ENCODE data around the gene ARFIP1.

Gene ARFIP1

DNA sequence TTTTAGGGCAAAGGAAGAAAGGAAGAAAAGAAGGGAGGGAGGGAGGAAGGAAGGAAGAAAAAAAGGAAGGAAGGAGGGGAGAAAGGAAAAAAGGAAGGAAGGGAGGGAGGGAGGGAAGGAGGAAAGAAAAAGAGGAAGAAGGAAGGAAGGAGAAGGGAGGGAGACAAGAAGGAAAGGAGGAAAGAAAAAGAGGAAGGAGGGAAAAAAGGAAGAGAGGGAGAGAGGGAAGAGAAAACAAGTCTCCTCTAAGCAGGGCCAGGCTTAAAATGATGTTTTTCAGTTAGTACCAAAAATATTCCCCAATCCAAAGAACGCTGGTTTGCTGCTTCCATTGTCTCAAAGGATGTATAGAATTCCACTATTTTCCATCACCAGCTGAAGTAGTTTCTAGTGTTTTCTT, 2.3 kb upstream of the ARFIP1 start:
- peak overlapping the region; percentile 3 for H3K27ac Mint-ChIP-seq
- H3K4me3 Mint-ChIP-seq, result no peak overlapping the region
- H3K36me3 Mint-ChIP-seq, result no peaks in the 10 kb centered on the region
- H3K27me3 Mint-ChIP-seq, result peaks cover 1% of the 10 kb centered on the region
- no peaks in the 10 kb centered on the region for H3K9me3 Mint-ChIP-seq
- peaks cover 35% of the 10 kb centered on the region for H3K4me1 Mint-ChIP-seq

GRCh38 chr4:152778656-152779512, 870 bp upstream of the ARFIP1 start:
- Mint-ChIP-seq H3K36me3 (no peaks in the 10 kb centered on the region), H3K27ac (peak overlapping the region; percentile 94), H3K27me3 (peaks cover under 1% of the 10 kb centered on the region), H3K4me3 (peak overlapping the region; percentile 99), H3K9me3 (no peaks in the 10 kb centered on the region), H3K4me1 (peaks cover 43% of the 10 kb centered on the region)

DNA sequence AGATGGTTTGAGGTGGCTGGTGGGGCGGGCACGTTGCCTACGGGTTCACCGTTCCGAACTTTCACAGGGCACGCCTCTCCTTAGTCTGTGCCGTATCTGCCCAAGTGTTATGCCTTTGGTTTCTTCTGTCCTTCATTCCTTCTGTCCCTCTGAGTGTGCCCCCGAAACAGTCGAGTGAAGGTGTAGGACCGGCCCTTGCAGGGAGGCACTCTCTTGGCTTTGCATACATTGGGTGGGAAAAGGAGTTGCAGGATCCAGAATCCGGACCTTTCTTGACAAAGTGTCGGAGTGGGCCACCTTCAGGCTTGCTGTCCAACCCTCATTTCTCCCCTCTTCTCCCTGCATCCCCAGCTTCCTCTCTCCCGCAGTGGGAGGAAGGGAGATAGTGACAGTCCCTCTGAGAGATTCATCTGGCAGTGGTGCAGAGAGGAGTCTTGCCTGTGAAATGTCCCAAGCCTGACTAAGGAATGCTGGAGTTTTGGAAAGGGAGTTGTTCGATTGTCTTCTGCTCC, 569 bp downstream of the ARFIP1 start:
- Mint-ChIP-seq H3K36me3 (no peaks in the 10 kb centered on the region), H3K9me3 (no peaks in the 10 kb centered on the region), H3K4me1 (peaks cover 49% of the 10 kb centered on the region), H3K27ac (peak overlapping the region; percentile 94), H3K4me3 (peak overlapping the region; percentile 99), H3K27me3 (no peaks in the 10 kb centered on the region)

GRCh38 chr4:152784490-152785350, 5.0 kb downstream of the ARFIP1 start:
- Mint-ChIP-seq H3K4me1 (peaks cover 50% of the 10 kb centered on the region), H3K4me3 (no peak overlapping the region), H3K27ac (no peak overlapping the region), H3K36me3 (peaks cover 2% of the 10 kb centered on the region), H3K9me3 (no peaks in the 10 kb centered on the region), H3K27me3 (no peaks in the 10 kb centered on the region)

- H3K4me1 Mint-ChIP-seq, result peaks cover 42% of the 10 kb centered on the region
- no peaks in the 10 kb centered on the region for H3K9me3 Mint-ChIP-seq
- H3K27ac Mint-ChIP-seq, result peak overlapping the region; percentile 32
- H3K4me3 Mint-ChIP-seq, result peak overlapping the region; percentile 49
- no peaks in the 10 kb centered on the region for H3K27me3 Mint-ChIP-seq
- peaks cover 2% of the 10 kb centered on the region for H3K36me3 Mint-ChIP-seq
These were observed 6.2 kb downstream of the ARFIP1 start for GRCh38 chr4:152785639-152786615.

- Mint-ChIP-seq H3K4me3 (peak overlapping the region; percentile 49), H3K9me3 (no peaks in the 10 kb centered on the region), H3K36me3 (peaks cover 2% of the 10 kb centered on the region), H3K27me3 (no peaks in the 10 kb centered on the region), H3K4me1 (peaks cover 38% of the 10 kb centered on the region), H3K27ac (peak overlapping the region; percentile 32)
These were observed 6.9 kb downstream of the ARFIP1 start for GRCh38 chr4:152786627-152787026.

DNA sequence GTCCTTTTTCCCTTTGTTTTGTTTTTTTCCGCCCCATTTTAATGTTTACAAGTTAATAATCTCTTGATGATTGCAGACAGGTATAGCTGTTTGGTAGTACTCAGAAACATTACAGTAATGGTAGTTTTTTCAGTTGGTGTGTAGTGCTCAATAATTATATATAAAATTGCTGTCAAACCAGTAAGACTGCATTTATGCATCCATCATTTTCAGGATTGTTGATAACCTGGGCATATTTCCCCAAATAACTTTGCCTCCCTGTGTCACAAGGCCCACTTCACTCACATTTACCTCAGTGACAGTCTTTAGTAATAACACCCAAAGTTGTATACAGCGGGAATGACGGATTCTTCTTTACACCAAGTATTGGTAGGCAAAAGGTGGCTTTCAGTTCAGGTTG, 16.1 kb downstream of the ARFIP1 start:
- Mint-ChIP-seq H3K9me3 (no peaks in the 10 kb centered on the region), H3K4me3 (no peak overlapping the region), H3K4me1 (peaks cover 16% of the 10 kb centered on the region), H3K27ac (no peak overlapping the region), H3K36me3 (peaks cover 10% of the 10 kb centered on the region), H3K27me3 (no peaks in the 10 kb centered on the region)

DNA sequence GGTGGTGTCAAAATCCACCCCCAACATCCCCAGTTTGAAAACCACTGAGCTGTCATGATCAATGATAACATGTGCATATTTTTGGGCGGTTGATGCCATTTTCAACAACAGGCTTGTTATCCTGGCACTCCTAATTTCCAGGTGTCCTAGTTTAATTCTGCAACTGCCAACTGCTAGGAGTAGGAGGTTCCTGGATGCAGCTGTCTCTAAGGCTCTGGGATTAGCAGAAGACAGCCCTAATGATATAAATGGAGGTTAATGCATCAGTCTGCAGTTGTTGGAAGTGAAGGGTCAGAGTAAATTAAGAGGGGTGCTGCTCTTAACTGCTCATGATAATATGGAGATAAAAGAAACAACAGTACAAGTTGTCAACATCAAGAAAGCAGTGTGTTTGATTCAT, 23.8 kb downstream of the ARFIP1 start:
- H3K4me1 Mint-ChIP-seq, result peaks cover 20% of the 10 kb centered on the region
- H3K27ac Mint-ChIP-seq, result no peak overlapping the region
- H3K36me3 Mint-ChIP-seq, result peaks cover 6% of the 10 kb centered on the region
- H3K27me3 Mint-ChIP-seq, result no peaks in the 10 kb centered on the region
- H3K9me3 Mint-ChIP-seq, result no peaks in the 10 kb centered on the region
- H3K4me3 Mint-ChIP-seq, result no peak overlapping the region

GRCh38 chr4:152805071-152805650, 25.4 kb downstream of the ARFIP1 start:
- peaks cover 6% of the 10 kb centered on the region for H3K36me3 Mint-ChIP-seq
- H3K4me1 Mint-ChIP-seq, result peaks cover 20% of the 10 kb centered on the region
- no peak overlapping the region for H3K27ac Mint-ChIP-seq
- no peaks in the 10 kb centered on the region for H3K9me3 Mint-ChIP-seq
- no peaks in the 10 kb centered on the region for H3K27me3 Mint-ChIP-seq
- H3K4me3 Mint-ChIP-seq, result no peak overlapping the region

DNA sequence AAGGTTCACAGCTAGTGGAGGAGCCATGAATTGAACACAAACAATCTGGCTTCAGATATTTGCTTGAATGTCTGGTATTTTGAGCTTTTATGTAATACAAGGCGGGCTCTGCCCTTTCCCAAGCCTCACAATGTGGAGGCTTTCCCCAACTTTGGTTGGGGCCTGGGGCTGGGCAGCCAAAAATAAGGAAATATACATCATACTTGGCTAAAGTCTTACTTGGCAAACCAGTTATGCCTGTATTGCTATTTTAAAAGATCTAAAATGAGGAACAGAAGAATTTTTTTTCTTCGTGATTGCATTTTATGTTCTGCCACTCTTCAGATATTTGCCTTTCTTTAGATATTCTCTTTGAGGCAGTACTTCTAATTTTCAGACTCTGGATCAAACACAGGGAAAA, 26.1 kb downstream of the ARFIP1 start:
- Mint-ChIP-seq H3K36me3 (peaks cover 10% of the 10 kb centered on the region), H3K4me3 (no peak overlapping the region), H3K27ac (no peak overlapping the region), H3K4me1 (peaks cover 20% of the 10 kb centered on the region), H3K9me3 (peaks cover under 1% of the 10 kb centered on the region), H3K27me3 (no peaks in the 10 kb centered on the region)

DNA sequence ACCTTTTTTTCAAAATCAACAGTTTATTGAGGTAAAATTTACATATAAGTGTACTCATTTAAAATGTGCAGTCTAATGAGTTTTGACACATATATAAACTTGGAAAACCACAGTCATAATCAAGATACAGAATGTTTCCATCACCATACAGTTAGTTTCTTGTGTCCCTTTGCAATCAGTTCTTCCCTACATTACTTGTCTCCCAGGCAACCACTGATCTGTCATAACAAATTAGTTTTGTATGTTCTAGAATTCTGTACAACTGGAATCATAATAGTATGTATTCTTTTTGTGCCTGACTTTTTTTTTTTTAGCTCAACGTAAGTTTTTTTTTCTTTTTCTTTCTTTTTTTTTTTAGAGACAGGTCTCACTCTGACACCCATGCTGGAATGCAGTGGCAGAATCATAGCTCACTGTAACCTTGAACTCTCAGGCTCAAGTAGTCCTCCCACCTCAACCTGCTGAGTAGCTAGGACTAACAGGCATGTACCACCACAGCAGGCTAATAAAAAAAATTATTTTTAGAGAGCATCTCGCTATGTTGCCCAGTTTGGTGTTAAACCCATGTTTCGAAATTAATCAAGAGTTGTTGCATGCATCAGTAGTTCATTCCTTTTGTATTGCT, 26.9 kb downstream of the ARFIP1 start:
- Mint-ChIP-seq H3K36me3 (peaks cover 17% of the 10 kb centered on the region), H3K27me3 (no peaks in the 10 kb centered on the region), H3K9me3 (peaks cover 9% of the 10 kb centered on the region), H3K4me1 (peaks cover 17% of the 10 kb centered on the region), H3K27ac (no peak overlapping the region), H3K4me3 (no peak overlapping the region)

DNA sequence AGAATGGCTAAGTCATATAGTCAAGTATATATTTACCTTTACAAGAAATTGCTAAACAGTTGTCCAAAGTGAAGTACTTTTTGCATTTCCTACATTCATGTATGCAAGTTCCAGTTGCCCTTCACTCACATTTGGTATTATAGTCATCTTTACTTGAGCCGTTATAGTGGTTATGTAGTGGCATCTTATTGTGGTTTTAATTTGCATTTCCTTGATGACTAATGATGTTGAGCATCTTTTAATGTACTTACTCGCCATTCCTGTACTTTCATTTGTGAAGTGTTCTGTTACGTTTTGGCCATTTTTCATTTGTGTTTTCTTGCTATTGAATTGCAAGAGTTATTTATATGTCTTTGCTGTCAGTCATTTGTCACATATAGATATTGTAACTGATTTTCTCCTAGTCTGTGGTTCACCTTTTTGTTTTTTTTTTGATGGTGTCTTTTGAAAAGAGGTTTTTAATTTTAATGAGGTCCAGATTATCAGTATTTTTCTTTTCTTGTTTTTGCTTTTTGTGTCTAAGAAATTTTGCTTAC, 27.6 kb downstream of the ARFIP1 start:
- H3K36me3 Mint-ChIP-seq, result peaks cover 23% of the 10 kb centered on the region
- H3K27ac Mint-ChIP-seq, result peak overlapping the region; percentile 14
- H3K9me3 Mint-ChIP-seq, result peaks cover 16% of the 10 kb centered on the region
- peaks cover 17% of the 10 kb centered on the region for H3K4me1 Mint-ChIP-seq
- no peaks in the 10 kb centered on the region for H3K27me3 Mint-ChIP-seq
- H3K4me3 Mint-ChIP-seq, result no peak overlapping the region

DNA sequence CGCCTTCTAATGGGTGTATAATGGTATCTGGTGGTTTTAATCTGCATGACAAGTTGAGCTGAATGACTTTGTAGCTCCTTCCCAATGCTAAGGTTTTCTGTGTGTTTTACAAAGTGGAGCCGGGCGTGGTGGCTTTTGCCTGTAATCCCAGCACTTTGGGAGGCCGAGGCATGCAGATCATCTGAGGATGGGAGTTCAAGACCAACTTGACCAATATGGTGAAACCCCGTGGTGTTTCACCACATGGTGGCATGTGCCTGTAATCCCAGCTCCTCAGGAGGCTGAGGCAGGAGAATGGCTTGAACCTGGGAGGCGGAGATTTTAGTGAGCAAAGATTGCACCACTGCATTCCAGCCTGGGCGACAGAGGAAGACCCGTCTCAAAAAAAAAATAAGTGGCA, 28.9 kb downstream of the ARFIP1 start:
- Mint-ChIP-seq H3K27ac (no peak overlapping the region), H3K4me3 (no peak overlapping the region), H3K27me3 (no peaks in the 10 kb centered on the region), H3K36me3 (peaks cover 33% of the 10 kb centered on the region), H3K9me3 (peaks cover 25% of the 10 kb centered on the region), H3K4me1 (peaks cover 17% of the 10 kb centered on the region)

GRCh38 chr4:152810715-152811287, 31.0 kb downstream of the ARFIP1 start:
- Mint-ChIP-seq H3K9me3 (peaks cover 41% of the 10 kb centered on the region), H3K27ac (no peak overlapping the region), H3K27me3 (no peaks in the 10 kb centered on the region), H3K4me3 (no peak overlapping the region), H3K4me1 (peaks cover 17% of the 10 kb centered on the region), H3K36me3 (peaks cover 49% of the 10 kb centered on the region)
